Endothelial cell of umbilical vein (primary cell): ENCODE measurements around the gene TLX3. TPM values are rescaled to one million over a fixed set of nuclear protein-coding genes. Genes with fewer than 3 reads are reported as not detected.
A peak's percentile ranks its signal among the peaks of the same experiment; 100 is the strongest.

Experiments
- BruUV-seq: library from RNA; stranded (reverse); fragments of 400-500 nt; replicated peaks from 2 replicates; lab custom pipeline; 2021; lab: Mats Ljungman, UMichigan
- CTCF ChIA-PET: fragments of 300-600, 350-600 bp; sonication (Branson Sonifier 250); formaldehyde crosslinking; loops from one replicate; lab custom pipeline; 2021; ENCODE audit warnings: antibody characterized with exemption, inconsistent platforms; lab: Charles Lee
- POLR2A ChIA-PET: fragments of 300-600, 350-600 bp; sonication (Branson Sonifier 250); formaldehyde crosslinking; loops from one replicate; lab custom pipeline; 2021; ENCODE audit warnings: antibody characterized with exemption, inconsistent platforms; lab: Charles Lee
- DNase-seq: peaks from one replicate; pipeline ENCODE4 v3.0.0-alpha.2; 2011; ENCODE audit warnings: low read depth, low spot score
- FAIRE-seq: peaks from 2 replicates; lab custom pipeline; 2011; peaks lifted over from hg19 to GRCh38; lab: Jason Lieb, UNC
- H2AFZ ChIP-seq: 2 replicates; pipeline ENCODE4 v1.6.0; 2012; ENCODE audit warnings: low read depth, low read length, control low read depth, inconsistent platforms
- H3K27ac ChIP-seq: 2 replicates; pipeline ENCODE4 v1.5.1; 2011; ENCODE audit warnings: low read depth, mild to moderate bottlenecking, control low read depth, low read length, moderate library complexity; ENCODE audit not compliant: insufficient read depth
- H3K27me3 ChIP-seq, 2 experiments: 2 replicates each; pipeline versions ENCODE4 v1.6.0 to v1.6.1; 2011; ENCODE audit warnings: low read length in 2 of 2, mixed read lengths in 1 of 2; ENCODE audit not compliant: control insufficient read depth in 2 of 2, insufficient read depth in 2 of 2
- H3K36me3 ChIP-seq, 2 experiments: 2 replicates in 1 of 2; 3 replicates in 1 of 2; pipeline ENCODE4 v1.5.1; 2011; ENCODE audit warnings: low read length in 2 of 2, mild to moderate bottlenecking in 1 of 2, moderate library complexity in 1 of 2; ENCODE audit not compliant: control insufficient read depth in 2 of 2, insufficient read depth in 2 of 2; ENCODE audit errors: extremely low read depth in 1 of 2
- H3K4me1 ChIP-seq: 3 replicates; pipeline ENCODE4 v1.5.1; 2011; ENCODE audit warnings: mild to moderate bottlenecking, low read length; ENCODE audit not compliant: control insufficient read depth, insufficient read depth; ENCODE audit errors: extremely low read depth
- H3K4me2 ChIP-seq: 2 replicates; pipeline ENCODE4 v1.6.1; 2011; ENCODE audit warnings: low read length, control low read depth, mixed read lengths; ENCODE audit not compliant: insufficient read depth
- H3K4me3 ChIP-seq, 3 experiments: fragments of 200-600 bp in 1 of 3; sonication (generic), shearing (Covaris generic) in 1 of 3; replicated peaks in 1 of 3; 2 replicates each; pipeline ENCODE4 v1.5.1; 2011 to 2016; ENCODE audit warnings: control low read depth in 3 of 3, low read length in 3 of 3, mild to moderate bottlenecking in 2 of 3, inconsistent platforms in 1 of 3, low read depth in 1 of 3, moderate library complexity in 1 of 3; ENCODE audit not compliant: insufficient read depth in 1 of 3
- H3K79me2 ChIP-seq: 2 replicates; pipeline ENCODE4 v1.6.0; 2012; ENCODE audit warnings: low read length, inconsistent platforms; ENCODE audit not compliant: control insufficient read depth, insufficient read depth
- H3K9ac ChIP-seq: replicated peaks from 2 replicates; pipeline ENCODE3; 2011; ENCODE audit warnings: low read length, control low read depth; ENCODE audit not compliant: insufficient read depth; ENCODE audit errors: extremely low read depth
- H3K9me1 ChIP-seq: replicated peaks from 3 replicates; pipeline ENCODE4 v1.6.0; 2011; ENCODE audit warnings: mild to moderate bottlenecking, low read length; ENCODE audit not compliant: control insufficient read depth, insufficient read depth; ENCODE audit errors: extremely low read depth
- H3K9me3 ChIP-seq: replicated peaks from 2 replicates; pipeline ENCODE4 v1.5.1; 2012; ENCODE audit warnings: low read length, inconsistent platforms; ENCODE audit not compliant: control insufficient read depth, insufficient read depth
- H4K20me1 ChIP-seq: replicated peaks from 2 replicates; pipeline ENCODE3; 2011; ENCODE audit warnings: mild to moderate bottlenecking, low read length; ENCODE audit not compliant: control insufficient read depth, insufficient read depth; ENCODE audit errors: extremely low read depth
- EZH2 ChIP-seq: IDR thresholded peaks from 2 replicates; pipeline ENCODE4 v1.6.1; 2012; ENCODE audit warnings: borderline replicate concordance, low read depth, mild to moderate bottlenecking, moderate library complexity, low read length, inconsistent platforms; ENCODE audit not compliant: severe bottlenecking
- JUN ChIP-seq: IDR thresholded peaks from 2 replicates; pipeline ENCODE4 v1.6.1; 2011; ENCODE audit warnings: borderline replicate concordance, low read depth; ENCODE audit not compliant: insufficient read length, insufficient read depth
- dilution Hi-C: fragments of 300-500 bp; cut with MboI; formaldehyde crosslinking; loops from one replicate; pipeline ENCODE4 v1.15.0; 2019; ENCODE audit warnings: low sequenced_read_pairs; ENCODE audit not compliant: extremely low pct_ligation_motif_present
- intact Hi-C: fragments of 100-400 bp; cut with micrococcal nuclease; formaldehyde crosslinking; loops from one replicate; pipeline ENCODE4 v1.10.0; 2022
- polyA plus RNA-seq, 4 experiments: library from polyadenylated mRNA; depleted of rRNA in 3 of 4; stranded (reverse) in 3 of 4; unstranded in 1 of 4; fragments of >200 nt; gene quantifications; 2 replicates each; pipeline versions ENCODE4 v1.2.1 to v1.2.3, GENCODE V29; 2011 to 2012; ENCODE audit warnings: missing spikeins in 1 of 4
- total RNA-seq: library from RNA; stranded (reverse); gene quantifications from 2 replicates; pipeline ENCODE4 v1.2.3, GENCODE V29; 2021
- TF ChIP-seq, protein P1 (sequence below), 2 donors: IDR thresholded peaks; 1 replicate in 1 of 2; 2 replicates in 1 of 2; pipeline ENCODE4 v1.5.1; 2011; ENCODE audit warnings: low read length in 2 of 2, mild to moderate bottlenecking in 2 of 2, moderate library complexity in 2 of 2, control low read depth in 1 of 2, inconsistent platforms in 1 of 2, low read depth in 1 of 2; ENCODE audit not compliant: insufficient read depth in 1 of 2; ENCODE audit errors: extremely low read depth in 1 of 2

Gene TLX3
- total and polyA plus RNA-seq, 2 donors (not counting 3 experiments of a cell fraction or from before 2014, with no cell fraction given): not detected

- no peak for FAIRE-seq
Observed at GRCh38 chr5:171310212-171310818, 1.3 kb downstream of the TLX3 start.

More at GRCh38 chr5:171310212-171310818, 1.3 kb downstream of the TLX3 start:
- Histone ChIP-seq H3K9me1 (no peaks in the 10 kb centered on the region), H3K9ac (no peak overlapping the region), H3K4me2 (no peak overlapping the region), H3K27ac (no peak overlapping the region), H3K27me3 (peaks cover 85 to 98% of the 10 kb centered on the region in 2 experiments), H2AFZ (no peak overlapping the region), H3K4me3 (no peak overlapping the region), H3K9me3 (no peaks in the 10 kb centered on the region), H4K20me1 (no peaks in the 10 kb centered on the region), H3K4me1 (peaks cover 2% of the 10 kb centered on the region), H3K79me2 (no peaks in the 10 kb centered on the region), H3K36me3 (no peaks in the 10 kb centered on the region)
- dilution Hi-C loops: no loop called here
- CTCF ChIA-PET: interaction anchor here (2.0 kb wide), 1 partner anchor 103 kb away, joined by 8 read pairs; no protein-coding TSS in a partner anchor
- no peak for DNase-seq
- peak; percentile 36 for TF ChIP-seq EZH2
- TF ChIP-seq, protein P1, sequence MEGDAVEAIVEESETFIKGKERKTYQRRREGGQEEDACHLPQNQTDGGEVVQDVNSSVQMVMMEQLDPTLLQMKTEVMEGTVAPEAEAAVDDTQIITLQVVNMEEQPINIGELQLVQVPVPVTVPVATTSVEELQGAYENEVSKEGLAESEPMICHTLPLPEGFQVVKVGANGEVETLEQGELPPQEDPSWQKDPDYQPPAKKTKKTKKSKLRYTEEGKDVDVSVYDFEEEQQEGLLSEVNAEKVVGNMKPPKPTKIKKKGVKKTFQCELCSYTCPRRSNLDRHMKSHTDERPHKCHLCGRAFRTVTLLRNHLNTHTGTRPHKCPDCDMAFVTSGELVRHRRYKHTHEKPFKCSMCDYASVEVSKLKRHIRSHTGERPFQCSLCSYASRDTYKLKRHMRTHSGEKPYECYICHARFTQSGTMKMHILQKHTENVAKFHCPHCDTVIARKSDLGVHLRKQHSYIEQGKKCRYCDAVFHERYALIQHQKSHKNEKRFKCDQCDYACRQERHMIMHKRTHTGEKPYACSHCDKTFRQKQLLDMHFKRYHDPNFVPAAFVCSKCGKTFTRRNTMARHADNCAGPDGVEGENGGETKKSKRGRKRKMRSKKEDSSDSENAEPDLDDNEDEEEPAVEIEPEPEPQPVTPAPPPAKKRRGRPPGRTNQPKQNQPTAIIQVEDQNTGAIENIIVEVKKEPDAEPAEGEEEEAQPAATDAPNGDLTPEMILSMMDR (IDR thresholded peaks at IDR 0.05; ENCODE audit: extremely low read depth in 1 of 2, insufficient read depth in 1 of 2, low read depth in 1 of 2, low read length in 2 of 2): peak; percentile 28 to 37
- no peak for TF ChIP-seq JUN
- POLR2A ChIA-PET: no interaction called here
- no TSS peak for BruUV-seq
- intact Hi-C loops: loop anchor here (10.0 kb wide), 1 partner anchor 446 kb away; the partner anchor contains the start of gene RANBP17
